Measurements from ENCODE around the gene COCH. TPM values are rescaled to one million over a fixed set of nuclear protein-coding genes. Genes with fewer than 3 reads are reported as not detected.

COCH gene
- polyA plus RNA-seq (2013, experiment 1 of 4): 12.4 TPM
- polyA plus RNA-seq (2013, experiment 2 of 4): 15.3 TPM
- polyA plus RNA-seq (2013, experiment 3 of 4): 10.0 TPM
- 13.5 TPM for polyA plus RNA-seq (2013, experiment 4 of 4)

DNA sequence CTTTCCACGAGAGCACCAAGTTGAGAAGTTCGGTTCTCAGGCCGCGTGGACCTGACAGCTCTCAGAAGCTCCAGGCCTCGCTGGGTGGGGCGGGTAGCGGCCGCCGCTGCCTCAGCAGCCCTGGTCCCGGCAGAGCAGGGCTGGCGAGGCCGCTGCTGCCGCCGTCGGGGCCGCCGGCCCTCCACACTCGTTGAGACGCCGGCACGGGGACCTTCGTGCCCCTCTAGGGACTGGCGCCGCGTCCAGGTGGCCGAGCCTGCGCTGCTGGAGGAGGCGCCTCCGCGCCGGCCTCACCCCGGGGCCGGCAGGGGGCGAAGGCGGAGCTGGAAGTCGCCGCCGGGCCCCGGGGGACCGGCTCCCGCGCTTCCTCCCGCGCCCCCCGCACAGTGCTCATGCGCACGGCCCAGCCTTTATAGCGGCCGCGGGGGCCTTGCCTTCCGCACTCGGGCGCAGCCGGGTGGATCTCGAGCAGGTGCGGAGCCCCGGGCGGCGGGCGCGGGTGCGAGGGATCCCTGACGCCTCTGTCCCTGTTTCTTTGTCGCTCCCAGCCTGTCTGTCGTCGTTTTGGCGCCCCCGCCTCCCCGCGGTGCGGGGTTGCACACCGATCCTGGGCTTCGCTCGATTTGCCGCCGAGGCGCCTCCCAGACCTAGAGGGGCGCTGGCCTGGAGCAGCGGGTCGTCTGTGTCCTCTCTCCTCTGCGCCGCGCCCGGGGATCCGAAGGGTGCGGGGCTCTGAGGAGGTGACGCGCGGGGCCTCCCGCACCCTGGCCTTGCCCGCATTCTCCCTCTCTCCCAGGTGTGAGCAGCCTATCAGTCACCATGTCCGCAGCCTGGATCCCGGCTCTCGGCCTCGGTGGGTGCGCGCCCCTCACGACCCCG, at the start of gene COCH:
COCH (plus strand) TSS at position 440 of the 879 bp plus-strand sequence; CDS start at position 820, 380 bp downstream.
- Histone ChIP-seq H3K27me3 (ENCODE audit: control insufficient read depth, insufficient read depth, low read length, poor library complexity, severe bottlenecking) (peaks cover 51% of the 10 kb centered on the region), H3K27ac (ENCODE audit: insufficient read depth, low read depth, low read length, poor library complexity, severe bottlenecking) (no peak within 1 kb of the TSS), H3K9me3 (ENCODE audit: control insufficient read depth, low read length) (no peaks in the 10 kb centered on the region), H3K36me3 (ENCODE audit: control insufficient read depth, insufficient read depth, low read length) (no peaks in the 10 kb centered on the region), H3K4me3 (ENCODE audit: insufficient read depth, low read depth, low read length) (peak within 1 kb of the TSS; percentile 51), H3K4me1 (ENCODE audit: control insufficient read depth, insufficient read depth, low read length) (peaks cover 12% of the 10 kb centered on the region)
- 3% methylated on average over 99 of the region's 99 CpGs for WGBS, 2 experiments

DNA sequence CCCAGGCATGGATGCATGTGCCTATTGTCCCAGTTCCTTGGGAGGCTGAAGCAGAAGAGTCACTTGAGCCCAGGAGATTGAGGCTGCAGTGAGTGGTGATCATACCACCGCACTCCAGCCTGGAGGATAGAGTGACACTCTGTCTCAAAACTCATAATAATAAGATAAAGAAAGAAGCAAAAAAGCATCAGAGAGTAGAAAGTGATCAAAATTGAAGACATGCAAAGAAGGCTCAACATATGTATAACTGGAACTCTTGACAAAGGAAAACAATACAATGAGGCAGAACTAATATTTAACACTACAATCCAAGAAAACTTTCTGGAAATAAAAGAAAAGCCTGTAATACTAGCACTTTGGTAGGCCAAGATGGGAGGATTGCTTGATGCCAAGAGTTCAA, 48.3 kb upstream of the COCH start:
- 100% methylated on average over 1 of the region's 1 CpG for WGBS, 2 experiments
- H3K27ac ChIP-seq (ENCODE audit: insufficient read depth, low read depth, low read length, poor library complexity, severe bottlenecking): no peak overlapping the region
- H3K4me3 ChIP-seq (ENCODE audit: insufficient read depth, low read depth, low read length): no peak overlapping the region
- H3K27me3 ChIP-seq (ENCODE audit: control insufficient read depth, insufficient read depth, low read length, poor library complexity, severe bottlenecking): no peaks in the 10 kb centered on the region
- H3K36me3 ChIP-seq (ENCODE audit: control insufficient read depth, insufficient read depth, low read length): no peaks in the 10 kb centered on the region
- no peaks in the 10 kb centered on the region for H3K4me1 ChIP-seq (ENCODE audit: control insufficient read depth, insufficient read depth, low read length)
- no peaks in the 10 kb centered on the region for H3K9me3 ChIP-seq (ENCODE audit: control insufficient read depth, low read length)

DNA sequence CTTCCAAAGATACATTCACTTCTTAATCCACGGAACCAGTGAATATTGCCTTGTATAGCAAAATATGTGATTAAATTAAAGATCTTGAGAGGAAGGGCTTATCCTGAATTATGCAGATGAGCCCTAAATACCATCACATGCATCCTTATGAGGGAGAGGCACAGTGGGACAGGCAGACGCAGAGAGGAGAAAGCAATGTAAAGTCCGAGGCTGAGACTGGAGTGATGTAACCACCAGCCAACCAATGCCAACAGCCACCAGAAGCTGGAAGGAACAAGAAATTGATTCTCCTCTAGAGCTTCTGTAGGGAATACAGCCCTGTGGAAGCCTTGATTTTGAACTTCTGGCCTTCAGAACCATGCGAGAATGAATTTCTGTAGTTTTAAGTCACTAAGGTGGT, 44.5 kb upstream of the COCH start:
- no peaks in the 10 kb centered on the region for H3K27me3 ChIP-seq (ENCODE audit: control insufficient read depth, insufficient read depth, low read length, poor library complexity, severe bottlenecking)
- H3K4me3 ChIP-seq (ENCODE audit: insufficient read depth, low read depth, low read length): no peak overlapping the region
- H3K9me3 ChIP-seq (ENCODE audit: control insufficient read depth, low read length): no peaks in the 10 kb centered on the region
- no peak overlapping the region for H3K27ac ChIP-seq (ENCODE audit: insufficient read depth, low read depth, low read length, poor library complexity, severe bottlenecking)
- no peaks in the 10 kb centered on the region for H3K4me1 ChIP-seq (ENCODE audit: control insufficient read depth, insufficient read depth, low read length)
- 90 to 99% methylated on average over 3 of the region's 4 CpGs for WGBS, 2 experiments
- no peaks in the 10 kb centered on the region for H3K36me3 ChIP-seq (ENCODE audit: control insufficient read depth, insufficient read depth, low read length)

DNA sequence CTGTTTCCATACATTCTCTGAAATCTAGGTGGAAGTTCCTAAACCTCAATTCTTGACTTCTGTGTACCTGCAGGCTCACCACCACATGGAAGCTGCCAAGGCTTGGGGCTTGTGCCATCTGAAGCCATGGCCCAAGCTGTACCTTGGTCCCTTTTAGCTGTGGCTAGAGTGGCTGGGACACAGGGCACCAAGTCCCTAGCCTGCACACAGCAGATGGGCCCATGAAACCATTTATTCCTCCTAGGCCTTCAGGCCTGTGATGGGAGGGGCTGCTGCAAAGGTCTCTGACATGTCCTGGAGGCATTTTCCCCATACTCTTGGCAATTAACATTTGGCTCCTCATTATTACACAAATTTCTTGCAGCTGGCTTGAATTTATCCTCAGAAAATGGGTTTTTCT, 40.0 kb upstream of the COCH start:
- Histone ChIP-seq H3K9me3 (ENCODE audit: control insufficient read depth, low read length) (no peaks in the 10 kb centered on the region), H3K4me3 (ENCODE audit: insufficient read depth, low read depth, low read length) (no peak overlapping the region), H3K36me3 (ENCODE audit: control insufficient read depth, insufficient read depth, low read length) (no peaks in the 10 kb centered on the region), H3K4me1 (ENCODE audit: control insufficient read depth, insufficient read depth, low read length) (no peaks in the 10 kb centered on the region), H3K27me3 (ENCODE audit: control insufficient read depth, insufficient read depth, low read length, poor library complexity, severe bottlenecking) (no peaks in the 10 kb centered on the region), H3K27ac (ENCODE audit: insufficient read depth, low read depth, low read length, poor library complexity, severe bottlenecking) (no peak overlapping the region)

DNA sequence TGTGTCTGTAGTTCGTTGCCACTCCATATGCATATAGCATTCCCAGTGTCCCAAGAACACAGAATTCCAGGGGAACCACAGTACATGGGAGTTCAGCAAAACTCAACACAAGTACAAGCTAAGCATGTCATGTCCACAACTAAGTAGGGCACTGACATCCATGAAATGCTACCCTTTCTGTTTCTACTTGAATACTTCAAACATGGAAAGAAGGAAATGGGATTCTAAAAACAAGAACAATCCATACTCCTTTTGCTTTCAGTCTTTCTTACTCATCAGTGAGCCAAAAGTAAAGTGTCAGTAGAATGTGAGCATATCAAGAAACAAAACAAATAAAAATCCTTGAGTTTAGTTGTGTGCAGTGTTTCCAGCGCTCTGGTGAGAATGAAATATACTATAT, 36.0 kb upstream of the COCH start:
- WGBS, 2 experiments: 56 to 90% methylated on average over 1 to 2 of the region's 2 CpGs

DNA sequence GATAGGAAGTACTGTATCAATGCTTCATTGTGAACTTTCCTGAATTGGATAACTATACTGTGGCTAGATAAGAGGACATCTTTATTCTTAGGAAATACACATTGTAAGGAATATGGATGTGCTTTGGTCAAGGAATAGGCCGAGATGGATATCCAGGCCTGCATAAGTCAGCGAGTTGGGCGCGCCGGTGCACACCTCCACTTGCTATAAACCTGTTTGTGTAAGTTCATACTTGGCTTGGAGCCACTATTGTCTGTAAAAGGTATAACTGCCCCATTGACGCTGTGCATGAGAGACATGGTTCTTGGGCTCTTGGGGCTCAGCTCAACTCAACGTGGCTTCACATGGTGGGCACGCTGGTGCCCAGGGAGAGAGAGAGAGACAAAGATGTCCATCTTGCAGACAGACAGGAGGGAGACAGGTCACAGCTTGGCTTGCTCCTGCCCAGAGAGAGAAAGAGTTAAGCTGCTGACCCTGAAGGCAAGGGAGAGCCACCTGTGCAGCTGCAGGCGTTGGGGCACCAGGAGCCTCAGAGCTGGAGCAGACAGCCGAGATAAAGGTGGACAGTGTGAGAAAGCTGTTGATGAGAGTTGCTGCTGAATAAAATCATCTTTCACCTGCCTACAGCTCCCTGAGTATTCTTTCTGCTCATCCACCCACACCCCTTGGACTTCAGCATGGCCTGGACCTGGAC, 34.1 kb upstream of the COCH start:
- WGBS, 2 experiments: 95 to 96% methylated on average over 10 of the region's 10 CpGs
- H3K27me3 ChIP-seq (ENCODE audit: control insufficient read depth, insufficient read depth, low read length, poor library complexity, severe bottlenecking): no peaks in the 10 kb centered on the region
- H3K4me1 ChIP-seq (ENCODE audit: control insufficient read depth, insufficient read depth, low read length): no peaks in the 10 kb centered on the region
- H3K9me3 ChIP-seq (ENCODE audit: control insufficient read depth, low read length): no peaks in the 10 kb centered on the region
- H3K27ac ChIP-seq (ENCODE audit: insufficient read depth, low read depth, low read length, poor library complexity, severe bottlenecking): no peak overlapping the region
- no peak overlapping the region for H3K4me3 ChIP-seq (ENCODE audit: insufficient read depth, low read depth, low read length)
- H3K36me3 ChIP-seq (ENCODE audit: control insufficient read depth, insufficient read depth, low read length): no peaks in the 10 kb centered on the region

More for the DNA sequence above, 36.0 kb upstream of the COCH start:
- Histone ChIP-seq H3K36me3 (ENCODE audit: control insufficient read depth, insufficient read depth, low read length) (no peaks in the 10 kb centered on the region), H3K4me3 (ENCODE audit: insufficient read depth, low read depth, low read length) (no peak overlapping the region), H3K9me3 (ENCODE audit: control insufficient read depth, low read length) (no peaks in the 10 kb centered on the region), H3K27ac (ENCODE audit: insufficient read depth, low read depth, low read length, poor library complexity, severe bottlenecking) (no peak overlapping the region), H3K4me1 (ENCODE audit: control insufficient read depth, insufficient read depth, low read length) (no peaks in the 10 kb centered on the region), H3K27me3 (ENCODE audit: control insufficient read depth, insufficient read depth, low read length, poor library complexity, severe bottlenecking) (no peaks in the 10 kb centered on the region)

DNA sequence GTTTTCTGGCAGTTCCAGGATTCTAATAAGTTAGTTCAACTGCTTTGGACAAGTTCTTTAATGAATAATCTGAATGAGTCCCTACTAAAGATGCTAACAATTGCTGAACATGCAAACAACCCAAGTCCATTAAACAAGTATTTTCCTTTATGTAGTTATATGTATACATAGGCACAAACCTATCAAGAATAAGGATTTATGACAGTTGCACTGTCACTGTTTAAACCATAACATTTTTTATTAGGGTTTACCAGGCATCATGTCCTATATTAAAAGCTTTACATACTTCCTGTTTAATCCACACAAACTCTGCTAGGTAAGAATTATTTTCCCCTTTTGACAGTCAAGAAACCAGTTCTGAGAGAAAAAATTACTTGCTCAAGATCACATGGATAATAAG, 31.9 kb upstream of the COCH start:
- no peak overlapping the region for H3K4me3 ChIP-seq (ENCODE audit: insufficient read depth, low read depth, low read length)
- no peaks in the 10 kb centered on the region for H3K27me3 ChIP-seq (ENCODE audit: control insufficient read depth, insufficient read depth, low read length, poor library complexity, severe bottlenecking)
- no peaks in the 10 kb centered on the region for H3K4me1 ChIP-seq (ENCODE audit: control insufficient read depth, insufficient read depth, low read length)
- no peaks in the 10 kb centered on the region for H3K36me3 ChIP-seq (ENCODE audit: control insufficient read depth, insufficient read depth, low read length)
- no peaks in the 10 kb centered on the region for H3K9me3 ChIP-seq (ENCODE audit: control insufficient read depth, low read length)
- H3K27ac ChIP-seq (ENCODE audit: insufficient read depth, low read depth, low read length, poor library complexity, severe bottlenecking): no peak overlapping the region

DNA sequence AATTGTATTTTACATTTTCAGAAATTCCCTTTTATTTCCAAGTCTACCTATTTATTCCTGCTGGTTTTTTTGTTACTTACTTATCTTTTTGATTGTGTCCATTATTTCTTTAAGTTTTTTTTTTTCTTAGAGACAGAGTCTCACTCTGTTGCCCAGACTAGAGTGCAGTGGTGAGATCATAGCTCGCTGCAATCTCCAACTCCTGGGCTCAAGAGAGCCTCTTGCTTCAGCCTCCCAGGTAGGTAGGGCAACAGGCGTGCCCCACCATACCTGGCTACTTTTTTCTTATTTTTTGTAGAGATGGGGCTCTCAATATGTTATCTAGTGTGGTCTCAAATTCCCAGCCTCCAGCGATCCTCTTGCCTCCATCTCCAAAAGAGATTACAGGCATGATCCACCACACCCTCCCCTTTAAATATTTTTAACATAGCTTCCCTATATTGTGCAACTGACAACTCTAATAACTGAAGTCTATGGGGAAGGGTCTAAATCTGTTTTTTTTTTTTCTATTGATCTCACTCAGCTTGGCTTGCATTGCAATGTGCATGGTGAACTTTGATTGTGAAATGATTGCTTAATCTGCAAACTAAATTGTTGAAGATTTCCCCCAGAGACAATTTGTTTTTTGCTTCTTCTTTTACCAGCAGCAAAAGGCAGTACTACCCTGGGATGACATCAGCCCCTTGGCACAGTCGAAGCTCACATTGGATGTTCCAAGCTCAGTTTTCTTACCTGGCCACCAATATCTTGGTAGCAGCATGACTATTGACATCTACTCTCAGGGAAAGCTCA, 25.7 kb upstream of the COCH start:
- H3K27me3 ChIP-seq (ENCODE audit: control insufficient read depth, insufficient read depth, low read length, poor library complexity, severe bottlenecking): no peaks in the 10 kb centered on the region
- no peaks in the 10 kb centered on the region for H3K4me1 ChIP-seq (ENCODE audit: control insufficient read depth, insufficient read depth, low read length)
- H3K4me3 ChIP-seq (ENCODE audit: insufficient read depth, low read depth, low read length): no peak overlapping the region
- 90 to 91% methylated on average over 3 to 4 of the region's 4 CpGs for WGBS, 2 experiments
- no peaks in the 10 kb centered on the region for H3K9me3 ChIP-seq (ENCODE audit: control insufficient read depth, low read length)
- H3K27ac ChIP-seq (ENCODE audit: insufficient read depth, low read depth, low read length, poor library complexity, severe bottlenecking): no peak overlapping the region
- H3K36me3 ChIP-seq (ENCODE audit: control insufficient read depth, insufficient read depth, low read length): no peaks in the 10 kb centered on the region

DNA sequence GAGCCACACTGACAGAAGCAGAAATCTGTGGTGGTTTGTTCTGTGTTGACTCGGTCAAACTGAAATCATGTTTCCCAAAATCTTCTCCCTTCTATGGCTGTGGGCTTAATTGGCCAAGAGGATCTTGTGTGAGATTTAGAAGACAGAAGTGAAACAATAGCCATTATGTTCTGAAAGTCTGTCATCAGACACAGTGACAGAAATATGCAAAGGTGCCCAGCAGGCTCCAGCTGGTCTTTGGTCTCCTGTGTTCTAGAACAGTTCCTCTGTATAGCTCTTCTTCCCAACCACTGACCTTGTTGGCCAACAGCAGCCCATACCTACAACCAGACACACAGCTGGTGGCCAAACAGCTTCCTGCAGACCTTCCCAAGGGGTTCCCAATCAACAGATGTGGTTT, 25.0 kb upstream of the COCH start:
- Histone ChIP-seq H3K9me3 (ENCODE audit: control insufficient read depth, low read length) (no peaks in the 10 kb centered on the region), H3K27ac (ENCODE audit: insufficient read depth, low read depth, low read length, poor library complexity, severe bottlenecking) (no peak overlapping the region), H3K36me3 (ENCODE audit: control insufficient read depth, insufficient read depth, low read length) (no peaks in the 10 kb centered on the region), H3K4me3 (ENCODE audit: insufficient read depth, low read depth, low read length) (no peak overlapping the region), H3K27me3 (ENCODE audit: control insufficient read depth, insufficient read depth, low read length, poor library complexity, severe bottlenecking) (no peaks in the 10 kb centered on the region), H3K4me1 (ENCODE audit: control insufficient read depth, insufficient read depth, low read length) (no peaks in the 10 kb centered on the region)
- 100% methylated on average over 1 of the region's 1 CpG for WGBS, 2 experiments

DNA sequence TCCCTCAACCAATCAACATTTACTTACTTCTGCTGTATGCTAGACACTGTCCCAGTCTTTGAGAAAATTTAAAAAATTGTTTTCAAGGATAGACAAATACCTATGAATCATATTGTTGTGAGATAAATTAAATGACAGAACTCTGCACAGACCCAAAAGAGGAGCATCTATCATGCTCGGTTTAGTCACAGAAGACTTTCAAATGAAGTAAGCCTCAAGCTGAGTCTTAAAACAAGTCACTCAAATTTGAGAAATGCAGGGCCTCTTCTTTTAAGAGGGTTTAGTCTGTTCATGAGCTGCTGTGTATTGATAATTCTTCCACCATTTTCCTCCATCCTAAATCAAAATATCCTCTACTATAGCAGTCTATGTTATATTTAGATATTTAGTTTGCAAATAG, 24.4 kb upstream of the COCH start:
- 91 to 100% methylated on average over 1 of the region's 1 CpG for WGBS, 2 experiments
- H3K4me1 ChIP-seq (ENCODE audit: control insufficient read depth, insufficient read depth, low read length): no peaks in the 10 kb centered on the region
- H3K9me3 ChIP-seq (ENCODE audit: control insufficient read depth, low read length): no peaks in the 10 kb centered on the region
- H3K4me3 ChIP-seq (ENCODE audit: insufficient read depth, low read depth, low read length): no peak overlapping the region
- H3K27me3 ChIP-seq (ENCODE audit: control insufficient read depth, insufficient read depth, low read length, poor library complexity, severe bottlenecking): no peaks in the 10 kb centered on the region
- no peak overlapping the region for H3K27ac ChIP-seq (ENCODE audit: insufficient read depth, low read depth, low read length, poor library complexity, severe bottlenecking)
- H3K36me3 ChIP-seq (ENCODE audit: control insufficient read depth, insufficient read depth, low read length): no peaks in the 10 kb centered on the region

All from ectodermal cell (in vitro differentiated cells).